ENCODE measurements around the gene PARP8.
"Not testable (repeated sequence)": the region's sequence is repeated elsewhere in the genome, so short reads cannot be mapped to it uniquely, and the experiment has no call there.

PARP8 gene

DNA sequence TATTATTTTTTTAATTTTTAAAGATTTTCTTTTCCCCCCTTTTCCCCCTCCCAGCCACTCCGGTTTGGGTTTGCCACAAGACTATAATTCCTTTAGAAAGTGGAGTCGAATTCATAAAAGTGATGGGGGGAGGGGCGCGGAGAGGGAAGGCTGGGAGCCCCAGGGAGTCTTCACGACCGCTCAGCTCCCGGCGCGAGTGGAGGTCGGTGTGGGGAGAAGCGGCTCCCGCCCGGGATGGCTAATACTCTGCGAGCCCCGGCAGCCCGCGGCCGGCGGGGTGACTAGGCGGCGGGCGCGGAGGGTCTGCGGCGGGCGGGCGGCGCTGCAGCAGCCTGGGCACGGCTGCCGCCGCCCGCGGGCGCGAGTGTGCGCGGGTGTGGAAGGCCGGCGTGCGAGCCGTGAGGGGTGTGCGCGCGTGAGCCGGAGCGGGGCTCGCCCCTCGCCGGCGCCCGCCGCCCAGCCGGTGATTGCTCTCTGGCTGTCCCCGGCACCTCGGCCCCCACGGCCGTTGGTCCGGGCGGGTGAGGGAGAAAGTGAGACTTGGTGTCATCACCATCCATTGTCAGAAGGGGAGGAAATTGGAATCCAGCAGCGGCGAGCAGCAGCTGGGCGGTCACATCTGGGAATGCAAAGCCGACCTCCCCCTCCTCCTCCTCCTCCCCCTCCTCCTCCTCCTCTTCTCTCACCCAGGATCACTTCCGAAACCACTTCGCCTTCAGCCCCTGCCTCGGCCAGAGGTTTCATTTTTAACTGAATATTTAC lies at the start of gene PARP8:
PARP8 (plus strand) TSS at position 377 of the 762 bp plus-strand sequence. CDS start 459 bp downstream, outside the sequence.
- DNase-seq: peak; percentile 49

DNA sequence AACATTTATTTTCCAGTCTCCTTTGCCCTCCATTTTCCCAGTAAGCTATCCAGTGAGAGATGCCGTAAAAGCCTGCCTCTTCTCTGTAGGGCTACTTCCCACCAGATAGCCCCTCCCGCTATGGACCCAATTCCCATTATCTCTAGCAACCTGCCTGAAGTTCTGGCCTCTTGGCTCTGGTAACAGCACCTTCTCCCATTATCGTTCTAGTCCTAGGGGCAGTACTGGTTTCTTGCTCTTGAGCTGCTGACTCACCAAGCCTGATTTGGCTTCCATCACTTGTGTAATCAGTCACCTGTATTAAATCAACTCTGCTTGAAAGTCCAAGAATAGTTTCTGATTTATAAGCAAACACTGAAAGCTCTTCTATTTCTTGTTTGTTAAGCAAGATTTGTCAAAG lies 42.8 kb upstream of the PARP8 start:
- DNase-seq: no peak

GRCh38 chr5:50634866-50635265 lies 31.6 kb upstream of the PARP8 start:
- DNase-seq: not testable (repeated sequence)

DNA sequence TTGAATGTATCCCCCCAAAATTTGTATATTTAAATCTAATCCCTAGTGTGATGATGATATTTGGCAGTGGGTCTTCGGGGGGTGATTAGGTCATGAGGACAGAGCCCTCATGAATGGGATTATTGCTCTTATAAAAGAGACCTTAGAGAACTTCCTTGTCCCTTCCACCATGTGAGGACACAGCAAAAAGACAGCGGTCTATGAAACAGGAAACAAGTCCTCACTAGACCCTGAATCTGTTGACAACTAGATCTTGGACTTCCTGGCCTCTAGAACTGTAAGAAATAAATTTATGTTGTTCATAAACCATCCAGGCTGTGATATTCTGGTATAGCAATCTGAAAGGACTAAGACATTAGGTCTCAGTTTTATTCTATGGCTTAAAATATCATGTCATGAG lies 28.9 kb upstream of the PARP8 start:
- DNase-seq: not testable (repeated sequence)

DNA sequence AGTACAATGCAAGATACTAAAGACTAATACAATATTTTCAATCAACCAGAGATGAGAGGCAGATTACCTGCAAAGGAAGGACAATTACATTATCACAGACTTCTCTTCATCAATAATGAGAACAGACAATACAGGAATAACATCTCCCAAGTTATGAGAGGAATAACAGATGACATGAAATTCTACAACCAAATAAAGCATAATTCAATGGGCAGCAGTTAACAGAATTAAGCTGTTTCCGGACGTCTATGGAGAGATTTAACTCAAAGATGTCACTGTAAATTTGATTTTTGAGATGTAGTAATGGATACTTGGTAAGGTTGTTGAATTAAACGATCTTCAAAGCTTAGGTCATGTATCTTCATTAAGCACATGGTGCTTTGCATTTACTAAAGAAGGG lies 19.8 kb upstream of the PARP8 start:
- DNase-seq: no peak

GRCh38 chr5:50647726-50648125 lies 18.7 kb upstream of the PARP8 start:
- DNase-seq: no peak

- no peak for DNase-seq
These were observed 12.5 kb upstream of the PARP8 start for GRCh38 chr5:50653946-50654345.

DNA sequence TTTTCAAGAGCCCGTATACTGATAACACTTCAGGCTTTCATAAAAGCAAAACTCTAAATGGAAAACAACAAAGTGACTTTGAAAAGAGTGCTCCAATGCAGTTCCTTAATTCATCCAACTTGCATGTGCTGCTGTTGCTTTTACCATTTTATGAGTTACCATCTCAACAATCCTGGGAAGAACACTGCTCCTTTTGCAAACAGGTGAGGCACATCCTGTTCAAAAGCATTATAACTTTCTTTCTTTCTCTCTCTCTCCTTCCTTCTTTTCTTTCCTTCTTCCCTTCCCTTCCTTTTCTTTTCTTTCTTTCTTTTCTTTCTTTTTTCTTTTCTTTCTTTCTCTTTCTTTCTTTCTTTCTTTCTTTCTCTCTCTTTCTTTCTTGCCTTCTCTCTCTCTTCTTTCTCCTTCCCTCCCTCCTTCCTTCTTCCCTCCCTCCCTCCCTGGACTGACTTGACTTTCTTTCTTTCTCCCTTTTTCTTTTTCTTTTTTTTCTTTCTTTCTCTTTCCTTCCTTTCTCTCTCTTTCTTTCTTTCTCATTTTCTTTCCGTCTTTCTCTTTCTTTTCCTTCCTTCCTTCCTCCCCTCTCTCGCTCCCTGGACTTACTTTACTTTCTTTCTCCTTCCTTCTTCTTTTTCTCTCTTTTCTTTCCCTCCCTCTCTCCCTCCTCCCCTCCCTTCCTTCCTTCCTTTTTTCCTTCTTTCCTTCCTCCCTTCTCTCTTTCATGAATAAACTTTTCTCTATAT lies 11.2 kb upstream of the PARP8 start:
- no peak for DNase-seq

DNA sequence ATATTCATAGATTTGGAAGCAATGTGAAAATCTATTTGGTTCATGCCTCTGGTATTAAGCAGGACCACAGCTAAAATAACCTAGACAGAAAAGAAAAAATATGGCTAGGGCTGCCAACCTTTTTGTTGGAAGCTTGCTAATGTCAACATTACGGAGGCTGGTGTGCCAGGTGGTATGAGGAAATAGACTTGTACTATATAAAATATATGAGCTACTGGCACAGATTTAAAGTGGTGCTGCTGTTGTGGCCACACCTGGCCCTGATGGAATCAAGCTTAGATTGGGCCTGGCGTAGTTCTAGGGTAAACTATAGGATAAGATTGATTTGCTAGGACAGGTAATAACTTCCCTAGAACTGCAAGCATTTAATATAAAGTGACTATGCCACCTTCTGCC lies 10.6 kb upstream of the PARP8 start:
- no peak for DNase-seq

GRCh38 chr5:50657044-50657443 lies 9.4 kb upstream of the PARP8 start:
- no peak for DNase-seq

DNA sequence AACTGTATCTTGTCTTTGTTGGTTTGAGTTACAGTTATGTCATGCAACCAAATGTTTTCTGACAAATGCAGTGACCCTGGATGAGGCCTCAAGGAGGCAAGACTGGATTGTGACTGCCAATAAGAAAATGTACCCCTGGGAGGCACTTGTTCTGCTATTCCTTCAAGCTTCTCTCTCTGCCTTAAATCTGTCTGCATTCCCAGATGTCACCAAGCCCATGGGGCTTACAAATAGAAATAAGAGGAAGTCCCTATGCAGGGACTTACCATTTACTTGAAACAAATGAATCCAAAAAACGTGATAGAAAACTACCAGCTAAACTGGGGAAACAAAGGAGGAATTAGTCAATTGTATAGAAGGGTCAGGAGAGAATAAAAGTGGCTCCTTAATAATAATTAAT lies 8.2 kb upstream of the PARP8 start:
- no peak for DNase-seq

- DNase-seq: no peak
These were observed 2.8 kb upstream of the PARP8 start for GRCh38 chr5:50663636-50664035.

GRCh38 chr5:50665091-50665490 lies 1.3 kb upstream of the PARP8 start:
- no peak for DNase-seq

DNA sequence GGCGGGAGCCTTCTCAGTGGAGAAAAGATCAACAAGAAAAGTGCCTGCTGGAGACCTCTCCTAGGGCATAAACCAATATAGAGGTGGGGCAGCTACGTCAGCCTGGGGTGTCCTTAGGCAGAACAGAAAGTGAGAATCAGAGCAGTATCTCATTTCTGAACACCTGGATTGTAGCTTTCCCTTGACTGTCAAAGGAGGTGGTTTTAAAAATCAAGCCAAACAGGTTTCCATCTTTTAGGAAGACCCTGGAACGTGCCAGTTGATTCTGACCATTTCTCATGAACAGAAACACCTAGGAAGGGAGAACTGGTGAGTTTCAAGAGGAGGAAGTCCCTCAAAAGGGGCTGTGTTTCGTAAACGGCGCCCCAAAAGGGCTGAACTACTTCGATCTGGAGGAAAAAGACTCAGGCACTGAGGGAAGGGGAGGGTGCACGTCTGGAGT lies 655 bp upstream of the PARP8 start:
- not testable (repeated sequence) for DNase-seq

GRCh38 chr5:50667023-50667652 lies 701 bp downstream of the PARP8 start:
- peak; percentile 42 for DNase-seq

DNA sequence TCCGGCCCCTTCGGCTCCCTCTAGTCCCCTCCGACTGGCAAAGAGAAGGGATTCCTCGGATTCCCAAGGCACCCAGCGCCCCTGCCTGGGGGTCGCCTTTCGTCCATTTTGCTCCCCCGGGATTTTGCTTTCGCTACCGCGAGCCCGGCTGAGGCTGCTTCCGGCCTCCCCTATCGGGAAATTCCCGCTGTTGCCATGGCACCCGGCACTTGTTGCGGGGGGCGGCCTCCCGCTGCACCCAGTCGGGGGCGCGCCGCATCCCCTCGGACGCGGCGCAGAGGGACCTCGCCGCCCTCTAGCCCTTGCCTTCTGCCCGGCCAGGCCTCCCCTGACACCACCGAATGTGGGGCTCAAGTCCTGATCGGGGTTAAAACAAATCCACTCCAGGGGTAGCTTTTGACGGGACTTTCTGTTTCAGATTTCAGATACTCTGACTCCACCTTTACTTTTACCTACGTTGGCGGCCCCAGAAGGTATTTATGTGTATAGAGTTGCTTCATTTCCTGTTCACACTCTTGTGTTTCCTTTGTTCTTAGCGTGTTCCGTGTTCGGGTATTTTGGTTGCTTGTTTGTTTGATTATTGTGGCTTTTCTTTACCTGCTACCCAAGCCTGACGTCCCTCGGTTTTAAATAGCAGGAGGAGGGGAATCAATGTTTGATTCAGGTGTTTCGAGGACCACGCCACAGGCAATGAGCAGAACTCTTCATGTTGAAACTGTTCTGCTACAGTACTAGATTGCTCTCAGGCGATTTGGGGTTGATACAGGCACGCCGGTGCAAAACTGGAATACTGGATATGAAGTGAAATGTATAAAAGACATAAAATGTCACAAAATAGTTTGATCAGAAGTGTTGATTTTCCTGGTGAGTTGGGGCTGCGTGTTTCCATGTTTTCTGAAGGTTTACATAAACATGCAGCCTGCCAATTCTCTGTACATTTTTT lies 1.5 kb downstream of the PARP8 start:
- DNase-seq: peak; percentile 38

DNA sequence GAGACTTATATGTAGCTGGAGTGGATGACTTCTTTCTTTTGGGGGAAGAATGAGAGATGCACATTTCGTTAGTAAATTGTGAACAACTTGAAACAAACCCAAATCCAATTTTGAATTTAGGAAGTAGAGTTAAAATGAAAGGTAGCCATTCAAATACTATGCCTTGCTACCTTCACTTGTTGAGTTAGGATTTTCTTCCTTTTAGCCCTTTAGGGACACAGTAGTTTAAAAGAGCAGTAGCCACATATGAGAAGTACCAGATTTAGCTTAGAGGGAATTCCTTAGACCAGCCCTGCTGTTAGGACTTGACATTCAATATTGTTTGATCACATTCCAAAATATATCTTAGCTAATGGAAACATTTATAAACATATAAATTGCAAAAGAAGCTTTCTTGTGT lies 2.2 kb downstream of the PARP8 start:
- DNase-seq: not testable (repeated sequence)

DNA sequence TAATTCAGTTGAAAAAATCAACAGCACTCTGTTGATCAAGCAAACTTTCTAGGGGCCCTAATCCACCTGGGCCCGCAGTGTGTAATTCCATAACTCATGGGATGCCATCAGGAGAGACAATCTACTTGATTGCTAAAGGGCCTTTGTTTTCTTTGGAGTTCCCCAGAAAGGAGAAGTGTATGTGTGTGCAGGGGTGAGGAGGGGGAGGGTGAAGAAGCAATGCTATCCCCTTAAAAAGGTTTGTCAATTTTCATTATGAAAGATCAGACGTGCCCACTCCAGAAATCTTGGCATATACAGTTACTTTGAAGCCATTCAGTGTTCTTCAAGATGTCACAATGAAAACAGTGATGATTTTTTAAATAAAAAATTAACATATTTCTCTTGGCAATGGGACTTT lies 6.2 kb downstream of the PARP8 start:
- DNase-seq: no peak

DNA sequence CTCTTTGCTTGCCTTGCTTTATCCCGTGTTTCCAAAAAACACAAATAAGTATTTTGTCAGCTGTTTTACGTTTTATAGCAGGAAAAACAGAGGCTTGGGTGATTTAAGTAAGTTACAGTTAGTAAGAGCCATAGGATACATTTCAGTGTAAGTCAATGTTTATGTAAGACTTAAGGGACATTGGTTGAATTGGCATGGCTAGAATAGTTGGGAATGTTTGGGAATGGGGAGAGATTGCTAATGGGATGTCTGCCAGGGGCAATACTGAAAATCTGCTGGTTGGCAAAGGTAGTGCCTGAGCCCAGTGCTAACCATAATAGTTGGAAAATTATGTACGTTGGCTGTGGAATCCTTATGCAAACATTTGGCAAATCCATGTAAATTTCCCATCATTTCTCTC lies 7.0 kb downstream of the PARP8 start:
- not testable (repeated sequence) for DNase-seq

- no peak for DNase-seq
These were observed 8.9 kb downstream of the PARP8 start for GRCh38 chr5:50675385-50675784.

DNA sequence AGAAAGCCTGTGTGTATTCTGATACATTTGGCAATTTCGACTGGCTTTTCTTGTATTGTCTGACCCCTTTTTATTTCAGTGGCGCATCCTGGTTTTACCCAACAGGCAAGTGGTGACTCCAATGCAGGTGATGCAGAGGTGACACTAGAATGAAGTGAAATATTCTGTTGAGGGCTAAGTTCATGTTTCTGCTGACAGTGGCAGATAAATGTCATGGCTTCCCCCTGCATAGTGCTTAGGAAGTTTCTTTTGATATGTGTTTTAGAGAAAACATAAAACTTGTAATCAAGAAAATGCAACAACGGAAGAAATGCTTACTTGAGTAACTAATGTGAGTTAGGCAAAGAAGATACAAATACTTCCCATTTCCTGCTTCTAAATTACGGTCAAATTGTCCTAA lies 13.1 kb downstream of the PARP8 start:
- DNase-seq: not testable (repeated sequence)

DNA sequence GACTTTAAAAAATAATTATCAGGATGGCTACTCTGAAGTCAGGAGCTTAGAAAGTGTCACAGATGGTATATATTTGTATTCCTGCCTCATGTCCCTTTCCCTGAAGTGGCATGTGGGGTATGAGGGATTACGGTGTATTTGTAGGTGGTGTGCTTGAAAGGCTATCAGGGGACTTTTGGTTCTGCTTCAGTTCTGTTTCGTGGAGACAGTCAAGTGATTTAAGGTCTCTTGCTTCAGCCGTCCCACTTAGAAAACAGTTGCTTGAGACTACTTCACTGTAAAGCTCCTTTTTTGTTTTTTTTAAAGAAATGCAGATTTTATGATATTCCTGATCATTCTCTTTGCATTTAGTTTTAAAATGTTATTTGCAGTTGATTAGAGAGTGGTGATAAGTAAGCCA lies 18.3 kb downstream of the PARP8 start:
- no peak for DNase-seq

- no peak for DNase-seq
These were observed 21.1 kb downstream of the PARP8 start for GRCh38 chr5:50687548-50687947.

All from HCEC 1CT (cell line).